MM.1S (cell line): ENCODE results near the gene ANKS1B.

ENCODE experiments used
- DNase-seq: peaks from one replicate; pipeline ENCODE4 v3.0.0-alpha.2; 2015
- H2AFZ ChIP-seq: fragments of 300-600 bp; sonication (generic); 2 replicates; pipeline ENCODE4 v1.6.0; 2016; ENCODE audit warnings: antibody characterized with exemption, low read length
- H3F3A ChIP-seq: fragments of 300-600 bp; sonication (generic); 2 replicates; pipeline ENCODE4 v1.6.1; 2016; ENCODE audit warnings: mild to moderate bottlenecking, antibody characterized with exemption, low read length, moderate library complexity, mixed read lengths; ENCODE audit not compliant: insufficient read depth
- H3K27ac ChIP-seq: fragments of 300-600 bp; sonication (generic); 2 replicates; pipeline ENCODE4 v1.5.1; 2016; ENCODE audit warnings: mild to moderate bottlenecking, low read length
- H3K27me3 ChIP-seq: fragments of 300-600 bp; sonication (generic); replicated peaks from 2 replicates; pipeline ENCODE4 v1.6.0; 2016; ENCODE audit warnings: low read length; ENCODE audit not compliant: insufficient read depth
- H3K36me3 ChIP-seq: fragments of 300-600 bp; sonication (generic); replicated peaks from 2 replicates; pipeline ENCODE4 v1.6.1; 2016; ENCODE audit warnings: mild to moderate bottlenecking, low read length, mixed read lengths; ENCODE audit not compliant: insufficient read depth
- H3K4me1 ChIP-seq: fragments of 300-600 bp; sonication (generic); 2 replicates; pipeline ENCODE4 v1.6.1; 2016; ENCODE audit warnings: low read length, mixed read lengths
- H3K4me2 ChIP-seq: fragments of 300-600 bp; sonication (generic); 2 replicates; pipeline ENCODE4 v1.6.0; 2016; ENCODE audit warnings: low read depth, low read length
- H3K4me3 ChIP-seq: fragments of 300-600 bp; sonication (generic); 2 replicates; pipeline ENCODE4 v1.5.1; 2016; ENCODE audit warnings: low read length, mixed read lengths
- H3K79me2 ChIP-seq: fragments of 300-600 bp; sonication (generic); 2 replicates; pipeline ENCODE4 v1.6.1; 2016; ENCODE audit warnings: mixed run types, low read length, mixed read lengths
- H3K9ac ChIP-seq: fragments of 300-600 bp; sonication (generic); 2 replicates; pipeline ENCODE4 v1.6.1; 2016; ENCODE audit warnings: low read length, mixed read lengths
- H3K9me2 ChIP-seq: fragments of 300-600 bp; sonication (generic); replicated peaks from 2 replicates; pipeline ENCODE4 v1.6.1; 2016; ENCODE audit warnings: mild to moderate bottlenecking, low read length, mixed read lengths; ENCODE audit not compliant: insufficient read depth
- H3K9me3 ChIP-seq: fragments of 300-600 bp; sonication (generic); replicated peaks from 2 replicates; pipeline ENCODE4 v1.6.1; 2016; ENCODE audit warnings: mild to moderate bottlenecking, low read length, mixed read lengths; ENCODE audit not compliant: insufficient read depth
- H4K20me1 ChIP-seq: fragments of 300-600 bp; sonication (generic); 2 replicates; pipeline ENCODE4 v1.6.1; 2016; ENCODE audit warnings: mild to moderate bottlenecking, low read length, moderate library complexity, mixed read lengths; ENCODE audit not compliant: insufficient read depth
- CTCF ChIP-seq: fragments of 300-600 bp; sonication (generic); IDR thresholded peaks from 2 replicates; pipeline ENCODE4 v1.5.1; 2016; ENCODE audit warnings: antibody characterized with exemption, low read length, mixed read lengths
- EZH2 ChIP-seq: fragments of 300-600 bp; sonication (generic); optimal IDR thresholded peaks from 2 replicates; pipeline ENCODE3; 2017; ENCODE audit warnings: low read depth, mild to moderate bottlenecking, antibody characterized with exemption, low read length, mixed read lengths
- EZH2phosphoT487 ChIP-seq: fragments of 300-600 bp; sonication (generic); IDR thresholded peaks from 2 replicates; pipeline ENCODE4 v1.6.1; 2018; ENCODE audit warnings: antibody characterized with exemption, low read length

ANKS1B gene

GRCh38 chr12:99745121-99745520, 239.6 kb downstream of the ANKS1B start:
- no peak for DNase-seq
- H3K9me3 ChIP-seq: no peaks in the 10 kb centered on the region
- H4K20me1 ChIP-seq: no peaks in the 10 kb centered on the region
- no peaks in the 10 kb centered on the region for H3K36me3 ChIP-seq
- H3K27me3 ChIP-seq: no peaks in the 10 kb centered on the region
- no peaks in the 10 kb centered on the region for H3K4me1 ChIP-seq
- H3K79me2 ChIP-seq: no peaks in the 10 kb centered on the region
- no peak overlapping the region for H2AFZ ChIP-seq
- H3K9ac ChIP-seq: no peak overlapping the region
- H3K4me3 ChIP-seq: no peak overlapping the region
- H3K27ac ChIP-seq: no peak overlapping the region
- TF ChIP-seq EZH2phosphoT487 (no peak), CTCF (no peak), EZH2 (no peak)
- no peak overlapping the region for H3K4me2 ChIP-seq
- H3K9me2 ChIP-seq: no peaks in the 10 kb centered on the region
- H3F3A ChIP-seq: no peaks in the 10 kb centered on the region

GRCh38 chr12:99736760-99737269, 247.9 kb downstream of the ANKS1B start:
- H4K20me1 ChIP-seq: no peaks in the 10 kb centered on the region
- H3K9me3 ChIP-seq: no peaks in the 10 kb centered on the region
- H3K4me1 ChIP-seq: no peaks in the 10 kb centered on the region
- H3F3A ChIP-seq: no peaks in the 10 kb centered on the region
- no peaks in the 10 kb centered on the region for H3K79me2 ChIP-seq
- no peak overlapping the region for H3K9ac ChIP-seq
- no peak for TF ChIP-seq EZH2phosphoT487
- no peak for TF ChIP-seq CTCF
- no peak for TF ChIP-seq EZH2
- no peak overlapping the region for H3K4me3 ChIP-seq
- H2AFZ ChIP-seq: no peak overlapping the region
- no peak for DNase-seq
- no peaks in the 10 kb centered on the region for H3K36me3 ChIP-seq
- H3K9me2 ChIP-seq: no peaks in the 10 kb centered on the region
- no peak overlapping the region for H3K27ac ChIP-seq
- H3K4me2 ChIP-seq: no peak overlapping the region; the same call in 1 of the 2 replicates
- H3K27me3 ChIP-seq: no peaks in the 10 kb centered on the region

- Histone ChIP-seq H2AFZ (no peak overlapping the region), H3K4me3 (no peak overlapping the region), H3F3A (no peaks in the 10 kb centered on the region), H3K9me2 (no peaks in the 10 kb centered on the region), H3K4me1 (no peaks in the 10 kb centered on the region), H4K20me1 (no peaks in the 10 kb centered on the region), H3K36me3 (no peaks in the 10 kb centered on the region), H3K9ac (no peak overlapping the region), H3K79me2 (no peaks in the 10 kb centered on the region), H3K9me3 (no peaks in the 10 kb centered on the region), H3K27me3 (no peaks in the 10 kb centered on the region), H3K4me2 (no peak overlapping the region), H3K27ac (no peak overlapping the region)
- TF ChIP-seq CTCF: no peak
- no peak for TF ChIP-seq EZH2phosphoT487
- no peak for TF ChIP-seq EZH2
- DNase-seq: no peak
These were observed 252.6 kb downstream of the ANKS1B start for GRCh38 chr12:99732131-99732530.
